RKO (cell line): ENCODE data around the gene CBFB.
"Not testable (repeated sequence)": the region's sequence is repeated elsewhere in the genome, so short reads cannot be mapped to it uniquely, and the experiment has no call there.

Experiments used
- DNase-seq: peaks from one replicate; pipeline ENCODE4 v3.0.0-alpha.2; 2016; ENCODE audit warnings: low spot score

CBFB gene

DNA sequence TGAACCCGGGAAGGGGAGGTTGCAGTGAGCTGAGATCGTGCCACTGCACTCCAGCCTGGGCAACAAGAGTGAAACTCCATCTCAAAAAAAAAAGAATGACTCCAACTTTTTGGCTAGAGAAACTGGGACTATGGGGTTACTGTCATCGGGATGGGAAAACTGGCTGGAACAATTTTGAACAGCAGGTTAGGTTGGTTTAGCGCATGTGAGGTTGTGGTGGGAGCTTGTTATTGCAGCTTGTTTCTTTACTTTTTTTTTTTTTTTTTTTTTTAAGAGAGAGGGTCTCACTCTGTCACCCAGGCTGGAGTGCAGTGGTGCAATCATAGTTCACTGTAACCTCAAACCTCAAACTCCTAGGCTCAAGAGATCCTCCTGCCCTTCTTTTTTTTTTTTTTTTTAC lies 12.6 kb downstream of the CBFB start:
- DNase-seq, result not testable (repeated sequence)

DNA sequence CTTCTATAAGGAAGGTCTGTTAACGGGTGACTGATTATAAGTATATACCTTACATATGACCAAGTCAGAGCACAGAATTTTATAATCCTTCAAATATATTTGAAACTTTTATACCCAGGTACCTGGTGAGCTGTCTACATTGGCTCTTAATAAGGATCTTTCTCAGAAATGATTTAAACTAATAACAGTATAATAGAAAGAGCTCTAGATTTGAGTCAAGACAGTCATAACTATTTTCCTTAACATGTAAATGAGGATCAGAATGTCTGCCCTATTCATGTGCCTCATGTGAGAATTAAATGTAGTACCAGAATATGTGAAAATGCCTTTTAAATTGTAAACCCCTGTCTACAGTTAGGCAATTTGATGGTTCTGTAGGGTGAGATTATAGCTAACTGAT lies 14.5 kb downstream of the CBFB start:
- no peak for DNase-seq

DNA sequence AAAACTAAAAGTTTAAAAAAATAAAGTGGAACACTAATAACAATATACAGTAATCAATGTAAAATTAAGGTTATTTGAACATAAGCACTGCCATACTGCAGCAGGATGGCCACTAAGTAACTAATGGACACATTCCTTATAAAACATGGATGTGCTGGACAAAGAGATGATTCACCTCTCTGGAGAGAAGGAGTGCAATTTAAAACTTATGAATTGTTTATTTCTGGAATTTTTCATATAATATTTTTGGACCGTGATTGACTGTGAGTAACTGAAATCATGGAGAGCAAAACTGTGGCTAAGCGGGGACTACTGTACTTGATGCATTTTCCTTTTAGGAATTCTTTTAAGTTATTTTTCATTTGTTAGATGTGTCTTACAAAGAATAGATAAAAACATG lies 21.8 kb downstream of the CBFB start:
- no peak for DNase-seq

DNA sequence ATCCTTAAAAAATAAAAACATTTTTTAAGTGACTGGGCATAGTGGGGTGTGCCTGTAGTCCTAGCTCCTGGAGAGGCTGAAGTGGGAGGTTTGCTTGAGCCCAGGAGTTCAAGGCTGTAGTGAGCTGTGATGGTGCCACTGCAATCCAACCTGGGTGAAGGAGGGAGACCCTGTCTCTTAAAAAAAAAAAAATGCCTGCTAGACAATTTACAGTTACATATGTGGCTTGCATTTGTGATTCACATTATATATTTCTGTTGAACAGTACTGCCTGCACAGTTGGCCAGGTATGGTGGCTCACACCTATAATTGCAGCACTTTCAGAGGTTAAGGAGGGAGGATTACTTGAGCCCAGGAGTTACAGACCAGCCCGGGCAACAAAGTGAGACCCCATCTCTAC lies 23.4 kb downstream of the CBFB start:
- DNase-seq, result no peak

DNA sequence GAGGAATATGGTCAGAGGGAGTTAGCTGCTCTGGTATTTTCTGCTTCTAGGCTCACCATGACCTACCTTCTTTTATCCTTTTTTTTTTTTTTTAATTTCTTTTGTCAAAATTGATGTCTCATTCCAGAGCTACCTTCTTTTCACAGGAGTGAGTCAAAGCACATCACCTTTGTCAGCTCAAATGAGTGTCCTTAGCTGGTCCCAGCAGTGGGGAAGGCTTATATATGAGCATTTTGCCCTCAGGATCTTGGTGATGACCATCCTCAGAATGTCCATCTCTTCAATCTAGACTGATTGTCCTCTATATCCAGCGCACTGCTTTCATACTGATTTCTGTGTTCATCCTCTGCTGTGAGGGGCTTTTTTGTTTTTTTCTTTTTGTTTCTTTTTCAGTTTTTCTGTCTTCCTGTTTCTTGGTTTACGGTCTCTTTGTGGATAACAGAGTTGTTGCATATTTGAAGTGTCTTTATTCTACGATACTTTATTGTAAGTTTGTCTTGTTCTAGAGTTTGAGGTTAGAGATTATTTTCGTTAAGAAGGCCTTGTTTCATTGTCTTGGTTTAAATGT lies 24.9 kb downstream of the CBFB start:
- DNase-seq, result no peak

DNA sequence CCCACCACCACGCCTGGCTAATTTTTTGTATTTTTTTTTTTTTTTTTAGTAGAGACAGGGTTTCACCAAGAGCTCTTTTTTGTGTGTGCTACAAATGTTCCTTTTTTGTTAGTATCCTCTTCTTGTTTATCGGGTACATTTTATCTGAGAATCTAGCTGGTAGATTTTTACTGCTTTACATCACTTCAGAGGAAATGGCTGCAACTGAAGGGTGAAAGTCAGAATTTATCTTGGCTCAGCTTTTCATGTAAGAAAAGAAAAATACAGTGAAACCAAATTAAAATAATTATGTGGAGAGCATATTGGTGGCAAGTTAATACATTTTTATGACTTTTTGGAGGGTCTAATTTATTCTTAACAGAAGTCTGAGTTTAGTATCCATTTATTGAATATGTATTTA lies 26.0 kb downstream of the CBFB start:
- DNase-seq, result no peak

DNA sequence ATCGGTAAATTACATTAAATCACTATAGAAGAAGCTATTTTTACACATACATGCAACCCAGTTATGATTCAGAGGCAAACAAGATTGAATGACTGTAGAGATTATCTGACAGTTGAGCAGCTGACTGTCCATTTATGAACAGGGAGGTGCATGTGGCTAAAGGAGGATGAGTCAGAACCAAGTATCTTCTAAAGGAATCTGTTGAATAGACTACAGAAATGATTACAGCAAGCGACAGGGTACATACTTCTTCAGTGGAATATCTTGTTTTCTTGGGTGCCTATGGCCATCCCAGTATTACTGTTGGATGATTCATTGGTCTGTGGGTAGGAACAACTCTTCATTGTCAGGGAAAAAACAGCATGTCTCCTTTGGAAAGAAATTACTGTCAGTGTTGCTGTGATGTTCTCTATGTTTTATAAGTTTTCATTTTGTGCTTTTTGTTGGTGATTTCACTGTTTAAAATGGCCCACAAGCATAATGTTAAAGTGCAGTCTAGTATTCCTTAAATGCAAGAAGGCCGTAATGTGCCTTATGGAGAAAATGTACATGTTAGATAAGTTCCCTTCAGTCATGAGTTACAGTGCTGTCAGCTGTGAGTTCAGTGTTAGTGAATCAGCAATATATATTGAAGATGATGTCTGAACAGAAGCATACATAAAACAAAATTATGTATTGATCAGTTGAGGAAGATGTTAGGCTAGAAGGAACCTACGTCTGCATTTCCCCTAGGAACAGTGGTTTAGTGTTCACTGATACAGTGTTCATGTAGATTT lies 27.0 kb downstream of the CBFB start:
- peak; percentile 90 for DNase-seq

DNA sequence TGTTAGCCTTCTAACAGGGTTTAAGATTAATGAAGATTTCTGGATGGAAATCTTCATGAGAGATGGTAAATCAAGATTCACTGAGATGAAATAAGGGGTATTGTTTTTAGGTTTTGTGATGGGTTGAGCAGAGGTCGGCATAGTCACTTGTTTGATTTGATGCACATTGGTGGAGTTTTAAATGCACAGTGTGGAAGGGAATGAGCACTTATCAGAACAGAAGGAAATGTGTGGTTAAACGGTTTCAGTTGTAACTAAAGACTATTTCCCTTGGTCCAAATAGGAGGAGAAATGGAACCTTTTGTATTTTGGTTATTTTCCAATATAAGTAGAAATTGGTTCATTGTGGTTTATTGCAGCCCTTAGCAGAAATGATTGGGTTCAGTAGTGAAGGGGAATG lies 34.1 kb downstream of the CBFB start:
- DNase-seq, result no peak

DNA sequence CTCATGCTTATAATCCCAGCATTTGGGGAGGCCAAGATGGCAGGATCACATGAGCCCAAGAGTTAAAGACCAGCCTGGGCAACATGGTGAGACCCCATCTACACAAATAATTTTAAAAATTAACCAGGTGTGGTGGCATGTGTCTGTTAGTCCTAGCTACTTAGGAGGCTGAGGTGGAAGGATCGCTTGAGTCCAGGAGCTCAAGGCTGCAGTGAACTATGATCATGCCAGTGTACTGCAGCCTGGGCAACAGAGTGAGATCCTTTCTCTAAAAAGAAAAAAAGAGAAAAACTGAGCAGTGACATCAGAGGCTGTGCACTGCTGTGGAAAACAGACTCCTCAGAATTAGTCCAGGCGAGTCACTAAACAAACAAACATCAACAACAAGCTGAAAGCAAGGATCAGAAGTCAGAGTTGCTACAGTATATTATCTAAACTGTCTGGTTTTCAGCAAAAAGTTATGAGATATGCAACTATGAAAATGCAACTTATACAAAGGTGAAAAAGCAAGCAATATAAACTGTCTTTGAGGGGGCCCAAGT lies 39.3 kb downstream of the CBFB start:
- DNase-seq, result no peak

DNA sequence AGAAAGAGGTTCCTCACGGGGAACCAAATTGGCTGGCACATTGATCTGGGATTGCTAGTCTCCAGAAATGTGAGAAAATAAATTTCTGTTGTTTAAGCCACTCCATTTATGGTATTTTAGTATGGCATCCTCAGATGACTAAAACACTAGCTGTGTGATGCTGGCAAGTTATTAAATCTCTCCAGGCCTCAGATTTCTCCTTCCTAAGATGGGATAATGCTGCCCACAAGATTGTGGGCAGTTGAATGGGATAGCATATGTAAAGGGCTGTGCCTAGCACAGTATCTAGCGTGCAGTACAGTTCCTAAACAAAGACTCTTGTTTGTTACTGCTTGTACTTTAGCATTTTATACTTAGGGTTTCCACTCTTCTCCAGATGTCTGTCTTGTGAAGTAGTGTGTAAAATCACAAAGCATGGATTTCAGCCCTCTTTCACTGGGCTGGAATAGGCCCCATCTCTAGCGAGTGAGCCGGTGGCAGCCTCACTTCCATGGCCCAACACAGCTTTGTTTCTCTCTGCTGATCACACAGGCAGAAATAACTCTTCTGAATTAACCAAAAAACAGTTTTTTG lies 42.6 kb downstream of the CBFB start:
- no peak for DNase-seq

DNA sequence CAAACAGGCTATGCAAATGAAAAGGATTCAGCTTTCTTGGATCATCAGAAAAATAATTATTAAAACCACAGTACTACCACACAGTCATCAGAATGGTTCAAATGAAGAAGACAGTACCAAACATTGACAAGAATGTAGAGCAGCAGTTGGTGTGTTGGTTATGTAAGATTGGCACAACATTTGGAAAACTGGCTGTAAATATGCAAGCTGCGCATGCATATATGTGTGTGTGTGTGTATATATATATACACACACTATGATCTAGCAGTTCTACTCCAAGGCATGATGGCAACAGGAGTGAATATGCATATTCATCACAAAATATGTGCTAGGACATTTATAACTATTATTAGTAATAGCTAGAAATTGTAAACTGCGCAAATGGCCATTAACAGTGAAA lies 46.4 kb downstream of the CBFB start:
- no peak for DNase-seq

DNA sequence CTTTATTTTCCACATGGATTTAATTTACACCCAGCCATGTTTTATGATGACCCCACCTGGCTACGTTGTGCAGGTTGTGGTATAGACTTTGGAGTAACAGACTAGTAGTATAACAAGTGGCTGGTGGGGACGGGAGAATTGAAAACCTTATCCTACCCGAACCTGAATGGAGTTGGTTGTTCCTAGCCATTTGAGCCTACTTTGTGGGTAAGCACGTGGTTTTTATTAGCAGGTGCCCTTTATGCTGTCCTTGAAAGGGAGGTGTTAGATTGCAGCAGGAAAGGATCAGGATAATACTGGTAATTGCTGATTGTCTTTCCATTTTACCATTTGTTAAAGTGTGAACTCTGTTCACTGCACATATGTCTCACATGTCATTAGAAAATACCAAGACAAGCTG lies 48.9 kb downstream of the CBFB start:
- DNase-seq, result no peak

DNA sequence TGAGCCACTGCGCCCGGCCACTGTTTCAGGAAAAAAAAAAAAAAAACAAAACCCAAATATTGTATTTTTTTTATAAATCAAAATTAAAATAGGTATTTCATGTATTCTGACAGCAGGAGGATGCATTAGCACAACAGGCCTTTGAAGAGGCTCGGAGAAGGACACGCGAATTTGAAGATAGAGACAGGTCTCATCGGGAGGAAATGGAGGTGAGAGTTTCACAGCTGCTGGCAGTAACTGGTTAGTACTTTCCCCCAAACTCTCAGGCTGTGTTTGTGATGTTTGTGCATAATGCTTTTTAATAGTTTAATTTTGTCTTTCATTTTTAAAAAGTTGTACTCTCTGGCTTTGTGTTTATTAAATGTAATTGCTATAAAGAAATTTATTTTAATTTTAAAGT lies 53.2 kb downstream of the CBFB start:
- no peak for DNase-seq

DNA sequence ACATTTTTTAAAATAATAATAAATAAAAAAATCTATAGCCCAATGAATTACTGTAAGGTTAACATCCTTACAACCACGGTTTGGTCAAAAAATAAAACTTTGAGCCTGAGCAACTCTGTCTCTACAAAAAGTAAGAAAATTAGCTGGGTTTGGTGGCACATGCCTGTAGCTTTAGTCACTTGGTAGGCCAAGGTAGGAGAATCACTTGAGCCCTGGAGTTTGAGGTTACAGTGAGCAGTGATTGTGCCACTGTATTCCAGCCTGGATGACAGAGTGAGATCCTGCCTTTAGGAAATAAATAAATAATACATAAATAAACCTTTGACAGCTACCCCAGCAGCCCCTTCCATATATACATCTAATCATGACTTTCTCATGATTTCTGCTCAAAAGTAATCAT lies 53.9 kb downstream of the CBFB start:
- no peak for DNase-seq

DNA sequence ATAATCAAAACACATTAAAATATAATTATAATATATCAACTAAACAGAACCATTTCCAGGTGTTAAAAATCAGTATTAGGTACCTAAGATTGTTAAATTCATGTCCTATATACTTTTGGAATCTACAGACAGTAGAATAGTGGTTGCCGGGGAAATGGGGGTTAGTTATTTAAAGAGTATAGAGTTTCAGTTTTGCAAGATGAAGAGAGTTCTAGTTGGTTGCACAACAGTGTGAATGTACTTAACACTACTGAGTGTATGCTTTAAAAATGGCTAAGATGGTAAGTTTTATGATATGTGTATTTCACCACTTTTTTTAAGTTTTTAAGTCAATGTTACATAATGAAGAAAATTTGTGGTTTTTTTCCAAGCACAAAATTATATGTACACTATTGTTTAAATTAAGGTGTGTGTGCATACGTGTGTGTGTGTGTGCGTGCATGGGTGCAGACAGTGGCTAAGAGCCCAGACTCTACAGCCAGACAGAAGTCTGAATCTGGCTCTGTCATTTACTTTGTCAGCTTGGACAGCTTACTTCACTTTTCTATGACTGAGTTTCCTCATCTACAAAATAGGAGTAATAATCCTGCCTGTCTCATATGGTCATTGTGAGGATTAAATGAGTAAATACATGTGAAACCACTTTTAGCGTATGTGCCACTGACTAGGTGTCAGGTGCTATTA lies 55.5 kb downstream of the CBFB start:
- DNase-seq, result no peak

DNA sequence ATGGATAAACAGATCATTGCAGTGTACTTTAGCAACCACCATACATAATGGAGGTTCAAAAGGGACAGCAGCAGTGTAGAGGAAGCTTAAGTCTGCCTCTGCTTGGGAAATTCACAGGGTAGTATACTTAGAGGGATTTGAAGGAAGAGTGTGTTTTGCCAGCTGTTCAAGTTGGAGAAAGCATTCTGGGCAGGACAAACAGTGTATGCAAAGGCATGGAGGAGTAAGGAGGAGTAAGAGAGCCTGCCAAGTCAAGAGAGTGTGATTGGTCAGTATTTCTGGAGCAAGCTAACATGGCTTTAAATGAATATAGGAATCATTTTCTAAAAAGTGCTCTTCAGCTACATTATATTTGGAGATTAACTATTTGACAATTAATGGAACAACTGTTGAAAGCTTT lies 57.9 kb downstream of the CBFB start:
- DNase-seq, result no peak

DNA sequence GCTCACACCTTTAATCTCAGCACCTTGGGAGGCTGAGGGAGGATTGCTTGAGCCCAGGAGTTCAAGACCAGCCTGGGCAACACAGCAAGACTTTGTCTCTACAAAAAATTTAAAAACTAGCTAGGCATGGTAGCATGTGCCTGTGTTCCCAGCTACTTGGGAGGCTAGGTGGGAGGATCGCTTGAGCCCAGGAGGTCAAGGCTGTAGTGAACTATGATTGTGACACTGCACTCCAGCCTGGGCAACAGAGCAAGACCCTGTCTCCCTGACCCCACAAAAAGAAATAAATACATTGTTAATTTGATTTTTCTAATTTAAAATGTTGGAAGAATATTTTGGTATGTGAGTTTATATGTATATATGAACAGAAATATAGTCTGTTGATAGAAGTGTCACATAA lies 58.3 kb downstream of the CBFB start:
- no peak for DNase-seq

DNA sequence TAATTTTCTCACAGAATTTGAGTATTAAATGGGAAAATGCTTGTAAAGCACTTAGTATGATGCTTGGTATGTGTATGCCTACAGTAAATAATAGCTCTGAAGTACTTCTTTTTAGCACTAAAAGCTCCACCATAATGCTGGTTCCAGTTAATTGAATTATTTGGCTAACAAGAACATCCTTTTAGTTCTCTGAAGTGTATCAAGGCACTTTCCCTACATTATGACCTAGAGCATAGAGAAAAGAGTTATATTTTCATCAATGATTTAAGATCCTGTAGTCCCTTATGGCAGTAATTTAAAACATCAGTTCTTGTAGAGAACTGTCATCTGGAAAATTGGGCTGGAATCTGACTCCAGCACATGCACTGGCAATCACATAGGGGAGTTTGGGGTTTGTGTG lies 58.9 kb downstream of the CBFB start:
- no peak for DNase-seq

DNA sequence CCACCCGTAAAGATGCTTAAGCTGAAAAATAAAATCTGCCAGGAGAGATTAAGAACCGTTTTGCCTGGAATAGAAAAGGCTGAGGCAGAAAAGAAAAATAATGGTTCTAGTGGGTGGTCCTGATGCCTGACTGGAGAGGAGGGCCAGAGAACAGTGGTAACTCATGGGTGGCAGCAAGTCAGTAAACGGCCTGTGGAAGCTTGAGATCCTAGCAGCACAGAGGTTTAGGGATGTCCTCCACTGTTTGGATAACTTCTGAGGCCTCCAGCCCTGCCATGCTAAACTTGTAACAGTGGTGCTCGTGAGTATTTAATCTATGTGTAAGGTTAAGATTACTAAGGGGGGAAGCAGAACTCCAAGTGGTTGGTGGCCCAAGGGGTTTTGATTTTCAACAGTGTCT lies 59.6 kb downstream of the CBFB start:
- no peak for DNase-seq

DNA sequence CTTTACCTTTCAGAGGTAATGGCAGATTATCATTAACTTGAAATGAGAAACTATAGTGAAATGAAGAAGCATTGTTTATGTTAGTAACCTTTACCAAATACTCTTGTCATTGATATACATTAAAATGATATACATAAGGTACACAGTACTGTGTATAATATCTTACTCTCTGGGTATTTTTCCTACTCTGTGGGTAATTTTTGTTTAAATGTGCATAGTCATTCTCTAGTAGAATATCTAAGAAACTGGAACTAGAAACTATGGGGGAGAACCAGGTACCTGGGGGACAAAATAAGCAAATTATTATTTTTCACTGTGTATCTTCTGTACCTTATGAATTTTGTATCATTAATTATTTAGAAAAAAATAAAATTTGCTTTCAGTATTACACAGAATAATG lies 60.2 kb downstream of the CBFB start:
- DNase-seq, result no peak

DNA sequence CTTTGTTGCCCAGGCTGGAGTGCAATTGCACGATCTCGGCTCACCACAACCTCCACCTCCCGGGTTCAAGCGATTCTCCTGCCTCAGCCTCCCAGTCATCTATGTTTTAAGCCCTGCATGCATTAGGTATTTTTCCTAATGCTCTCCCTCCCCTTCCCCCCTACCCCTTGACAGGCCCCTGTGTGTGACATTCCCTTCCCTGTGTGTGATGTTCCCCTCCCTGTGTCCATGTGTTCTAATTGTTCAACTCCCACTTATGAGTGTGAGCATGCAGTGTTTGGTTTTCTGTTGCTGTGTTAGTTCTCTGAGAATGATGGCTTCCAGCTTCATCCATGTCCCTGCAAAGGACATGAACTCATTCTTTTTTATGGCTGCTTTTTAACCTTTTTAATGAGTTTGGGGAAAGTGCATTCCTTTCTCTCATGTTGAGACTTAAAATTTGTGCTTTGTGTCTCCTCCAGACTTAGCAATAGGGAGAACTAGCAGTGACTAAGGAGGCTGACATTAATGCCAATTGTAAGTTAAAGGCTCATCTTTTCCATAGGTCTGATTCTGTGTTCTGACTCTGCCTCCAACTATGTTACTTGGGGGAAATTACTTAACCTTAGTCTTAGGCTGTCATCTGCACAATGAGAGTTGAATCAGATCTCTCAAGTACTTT lies 63.1 kb downstream of the CBFB start:
- DNase-seq, result no peak

DNA sequence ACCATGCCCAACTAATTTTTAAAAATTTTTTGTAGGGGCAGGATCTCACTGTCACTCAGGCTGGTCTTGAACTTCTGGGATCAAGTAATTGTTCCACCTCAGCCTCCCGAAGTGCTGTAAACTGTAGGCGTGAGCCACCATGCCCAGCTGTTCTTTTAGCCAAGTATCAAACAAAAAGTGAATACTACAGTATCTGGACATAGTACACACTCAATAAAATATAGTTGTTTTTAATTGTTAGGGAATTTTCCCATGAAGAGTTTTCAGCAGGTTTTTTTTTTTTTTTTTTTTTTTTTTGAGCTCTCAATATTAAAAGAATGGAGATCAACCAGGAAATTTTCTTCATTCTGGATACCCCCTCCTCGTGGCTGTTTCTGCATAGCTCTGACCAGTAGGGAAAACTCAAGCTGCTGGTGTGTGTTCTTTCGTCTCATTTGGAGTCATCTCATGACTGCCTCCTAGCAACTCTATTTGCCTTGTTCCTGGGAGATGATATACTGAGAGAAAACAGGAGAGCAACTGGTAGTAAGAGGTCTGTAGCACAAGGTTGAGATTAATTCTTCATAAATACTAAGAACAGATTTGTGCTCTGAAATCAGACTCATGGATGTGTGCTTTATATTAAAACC lies 64.3 kb downstream of the CBFB start:
- no peak for DNase-seq
